AG04450 (cell line): ENCODE data around the gene PURB. TPM values are rescaled to one million over a fixed set of nuclear protein-coding genes. Genes with fewer than 3 reads are reported as not detected.

ENCODE experiments used
- CTCF ChIA-PET: fragments of 300-600, 350-600 bp; formaldehyde crosslinking; extraction: SDS; loops from one replicate; lab custom pipeline; 2022; ENCODE audit warnings: antibody characterized with exemption, inconsistent platforms; lab: Charles Lee
- POLR2A ChIA-PET: fragments of 350-600 bp; formaldehyde crosslinking; extraction: SDS; loops from one replicate; lab custom pipeline; 2021; ENCODE audit warnings: antibody characterized with exemption, inconsistent platforms; lab: Yijun Ruan, JAX
- DNase-seq: peaks from one replicate; pipeline ENCODE4 v3.0.0-alpha.2; 2011; ENCODE audit warnings: low read depth, low spot score
- H3K27ac ChIP-seq: one replicate; pipeline ENCODE4 v1.5.1; 2012; ENCODE audit warnings: low read depth, low read length, control low read depth
- H3K27me3 ChIP-seq: one replicate; pipeline ENCODE4 v1.6.0; 2012; ENCODE audit warnings: low read length; ENCODE audit not compliant: control insufficient read depth, insufficient read depth
- H3K4me3 ChIP-seq: 2 replicates; pipeline ENCODE4 v1.5.1; 2011; ENCODE audit warnings: mild to moderate bottlenecking, low read depth, low read length, control low read depth
- H3K9me3 ChIP-seq: 2 replicates; pipeline ENCODE4 v1.5.1; 2012; ENCODE audit warnings: low read length; ENCODE audit not compliant: control insufficient read depth, insufficient read depth
- polyA plus RNA-seq: library from polyadenylated mRNA; depleted of rRNA; stranded (reverse); fragments of >200 nt; gene quantifications from 2 replicates; pipeline ENCODE4 v1.2.3, GENCODE V29; 2011
- TF ChIP-seq, protein P1 (sequence below): IDR thresholded peaks from 2 replicates; pipeline ENCODE4 v1.5.1; 2011; ENCODE audit warnings: low read depth, low read length, control low read depth, inconsistent platforms

PURB gene
- polyA plus RNA-seq, 1 experiment: 7.6 TPM

DNA sequence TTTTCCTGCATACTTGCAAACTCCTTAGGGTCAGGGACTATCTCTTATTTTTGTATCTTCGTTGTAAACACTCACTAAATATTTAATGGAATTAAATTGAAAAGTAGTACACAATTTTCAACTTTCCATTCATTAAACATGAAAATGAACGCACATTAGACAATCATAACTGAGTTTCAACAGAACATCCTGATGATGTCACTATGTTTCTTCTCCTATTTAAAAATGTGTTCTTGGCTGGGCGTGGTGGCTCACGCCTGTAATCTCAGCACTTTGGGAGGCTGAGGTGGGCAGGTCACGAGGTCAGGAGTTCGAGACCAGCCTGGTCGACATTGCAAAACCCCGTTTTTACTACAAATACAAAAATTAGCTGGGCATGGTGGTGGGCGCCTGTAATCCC lies 14.1 kb upstream of the PURB start:
- ChIA-PET POLR2A (no interaction called here), CTCF (interaction anchor here (0.5 kb wide), 1 partner anchor 100 kb away, joined by 3 read pairs; no protein-coding TSS in a partner anchor)
- no peaks in the 10 kb centered on the region for H3K27me3 ChIP-seq
- H3K4me3 ChIP-seq: no peak overlapping the region
- TF ChIP-seq, protein P1, sequence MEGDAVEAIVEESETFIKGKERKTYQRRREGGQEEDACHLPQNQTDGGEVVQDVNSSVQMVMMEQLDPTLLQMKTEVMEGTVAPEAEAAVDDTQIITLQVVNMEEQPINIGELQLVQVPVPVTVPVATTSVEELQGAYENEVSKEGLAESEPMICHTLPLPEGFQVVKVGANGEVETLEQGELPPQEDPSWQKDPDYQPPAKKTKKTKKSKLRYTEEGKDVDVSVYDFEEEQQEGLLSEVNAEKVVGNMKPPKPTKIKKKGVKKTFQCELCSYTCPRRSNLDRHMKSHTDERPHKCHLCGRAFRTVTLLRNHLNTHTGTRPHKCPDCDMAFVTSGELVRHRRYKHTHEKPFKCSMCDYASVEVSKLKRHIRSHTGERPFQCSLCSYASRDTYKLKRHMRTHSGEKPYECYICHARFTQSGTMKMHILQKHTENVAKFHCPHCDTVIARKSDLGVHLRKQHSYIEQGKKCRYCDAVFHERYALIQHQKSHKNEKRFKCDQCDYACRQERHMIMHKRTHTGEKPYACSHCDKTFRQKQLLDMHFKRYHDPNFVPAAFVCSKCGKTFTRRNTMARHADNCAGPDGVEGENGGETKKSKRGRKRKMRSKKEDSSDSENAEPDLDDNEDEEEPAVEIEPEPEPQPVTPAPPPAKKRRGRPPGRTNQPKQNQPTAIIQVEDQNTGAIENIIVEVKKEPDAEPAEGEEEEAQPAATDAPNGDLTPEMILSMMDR: no peak
- no peak overlapping the region for H3K27ac ChIP-seq
- DNase-seq: no peak
- H3K9me3 ChIP-seq: no peaks in the 10 kb centered on the region

DNA sequence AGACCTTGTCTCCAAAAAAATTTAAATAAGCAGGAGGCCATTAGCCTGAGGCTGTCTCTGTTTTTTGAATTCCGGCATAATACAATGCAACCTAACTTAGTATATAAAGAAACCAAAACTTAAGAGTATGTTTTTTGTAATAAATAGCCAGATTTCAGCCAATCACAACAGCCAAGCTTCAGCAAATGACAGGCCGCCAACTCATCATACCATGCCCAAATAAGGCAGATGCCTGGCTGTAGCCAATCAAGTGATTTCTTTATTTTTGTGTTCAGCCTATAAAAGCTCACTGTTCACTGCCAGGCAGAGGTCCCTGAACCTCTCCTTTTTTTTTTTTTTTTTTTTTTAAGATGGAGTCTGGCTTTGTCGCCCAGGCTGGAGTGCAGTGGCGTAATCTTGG lies 12.7 kb upstream of the PURB start:
- no peak overlapping the region for H3K27ac ChIP-seq
- H3K4me3 ChIP-seq: no peak overlapping the region
- TF ChIP-seq, protein P1: no peak
- H3K9me3 ChIP-seq: no peaks in the 10 kb centered on the region
- ChIA-PET POLR2A (no interaction called here), CTCF (interaction anchor here (0.6 to 1.1 kb wide), 3 partner anchors 130 to 1821 kb away, joined by 3 to 4 read pairs (median 4); no protein-coding TSS in a partner anchor)
- no peaks in the 10 kb centered on the region for H3K27me3 ChIP-seq
- DNase-seq: no peak

DNA sequence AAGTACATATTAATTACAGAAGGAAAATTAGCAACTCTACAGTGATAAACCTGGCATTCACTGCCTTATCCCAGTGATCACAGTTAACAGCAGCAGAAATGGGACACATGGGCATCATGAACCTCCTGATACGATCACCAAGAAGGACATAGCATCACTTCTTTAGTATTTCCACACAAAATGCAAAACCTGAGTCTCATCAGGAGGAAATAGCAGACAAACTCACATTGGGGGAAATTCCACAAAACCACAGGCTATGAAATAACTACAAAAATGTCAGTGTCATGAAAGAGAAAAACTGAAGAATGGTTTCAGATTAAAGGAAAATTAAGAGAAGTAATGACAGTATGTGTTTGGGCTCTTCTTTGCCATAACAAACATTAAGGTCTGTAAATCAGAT lies 12.0 kb upstream of the PURB start:
- CTCF ChIA-PET: interaction anchor here (0.6 kb wide), 1 partner anchor 1822 kb away, joined by 4 read pairs; no protein-coding TSS in a partner anchor
- H3K4me3 ChIP-seq: no peak overlapping the region
- POLR2A ChIA-PET: interaction anchor here (0.7 kb wide), 1 partner anchor 1097 kb away, joined by 5 read pairs; no protein-coding TSS in a partner anchor
- DNase-seq: no peak
- H3K9me3 ChIP-seq: no peaks in the 10 kb centered on the region
- no peaks in the 10 kb centered on the region for H3K27me3 ChIP-seq
- TF ChIP-seq, protein P1: no peak
- H3K27ac ChIP-seq: no peak overlapping the region

DNA sequence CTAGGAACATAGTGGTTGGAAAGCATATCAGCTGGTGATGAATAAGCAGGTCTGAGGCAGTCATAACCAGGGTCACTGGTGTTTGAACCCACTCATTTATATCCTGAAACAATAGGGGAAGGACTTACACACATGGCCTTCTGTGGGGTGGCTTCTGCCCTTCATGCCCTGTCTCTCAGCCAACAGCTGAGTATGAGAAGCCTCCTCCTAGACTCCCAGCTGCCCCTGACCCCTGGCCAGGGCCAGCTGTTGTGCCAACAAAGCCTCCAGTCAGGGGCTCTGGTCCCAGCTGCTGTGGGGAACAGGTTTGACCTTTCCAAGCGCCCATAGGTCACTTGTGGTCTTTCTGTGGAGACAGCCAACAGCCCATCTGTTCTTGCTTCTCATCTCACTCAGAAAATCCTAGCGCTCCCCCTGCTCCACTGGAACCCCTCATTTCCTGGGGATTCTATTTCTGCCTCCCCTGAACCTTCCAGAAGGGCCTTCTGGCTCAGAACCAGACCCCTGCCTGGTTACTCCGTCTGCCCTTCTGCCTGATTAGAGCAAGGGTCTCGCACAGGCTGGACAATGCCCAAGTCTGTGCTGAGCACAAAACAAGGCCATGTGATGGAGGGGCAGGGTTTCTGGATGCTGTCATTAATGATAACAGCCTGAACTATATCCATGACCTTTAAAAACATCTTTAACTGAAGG lies 9.7 kb upstream of the PURB start:
- ChIA-PET CTCF (interaction anchor here (1.1 to 1.4 kb wide), 2 partner anchors 27 to 241 kb away, joined by 3 to 4 read pairs; no protein-coding TSS in a partner anchor), POLR2A (no interaction called here)
- no peaks in the 10 kb centered on the region for H3K9me3 ChIP-seq
- DNase-seq: no peak
- H3K27ac ChIP-seq: no peak overlapping the region
- H3K4me3 ChIP-seq: no peak overlapping the region
- TF ChIP-seq, protein P1: no peak
- H3K27me3 ChIP-seq: no peaks in the 10 kb centered on the region

DNA sequence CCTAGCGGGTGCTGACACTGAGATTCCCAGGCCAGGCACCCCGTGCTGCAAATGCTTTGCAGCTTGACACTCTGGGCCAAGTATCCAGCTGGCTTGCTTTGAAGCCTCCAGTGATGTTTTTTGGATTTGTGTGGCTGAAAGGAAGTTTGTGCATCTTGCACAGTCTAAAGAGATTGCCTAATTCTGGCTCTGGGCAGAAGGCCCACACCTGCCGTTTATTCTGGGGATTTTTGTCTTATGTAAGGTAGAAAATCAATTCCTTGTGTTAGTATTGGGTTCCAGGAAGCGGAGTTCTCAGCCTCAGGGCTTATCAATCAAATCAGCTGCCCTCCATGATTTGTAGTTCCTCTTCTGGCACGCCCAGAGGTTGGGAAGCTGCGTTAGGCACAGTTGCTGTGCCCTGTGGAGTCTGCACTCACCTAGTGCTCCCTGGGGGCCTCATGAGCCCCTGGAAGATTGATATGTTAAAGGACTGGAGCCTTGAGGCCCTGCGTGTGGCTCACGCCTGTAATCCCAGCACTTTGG lies 8.4 kb upstream of the PURB start:
- Histone ChIP-seq H3K4me3 (no peak overlapping the region), H3K27me3 (no peaks in the 10 kb centered on the region), H3K27ac (no peak overlapping the region), H3K9me3 (no peaks in the 10 kb centered on the region)
- DNase-seq: no peak
- TF ChIP-seq, protein P1: no peak
- ChIA-PET POLR2A (interaction anchor here (1.2 kb wide), 1 partner anchor 8 kb away, joined by 3 read pairs; the partner anchor contains the start of gene PURB), CTCF (interaction anchor here (0.6 to 0.7 kb wide), 2 partner anchors 290 to 292 kb away, joined by 4 to 6 read pairs; no protein-coding TSS in a partner anchor)
